ENCODE results near the gene IGFBP6. TPM values are rescaled to one million over a fixed set of nuclear protein-coding genes. Genes with fewer than 3 reads are reported as not detected.

IGFBP6 gene, protein sequence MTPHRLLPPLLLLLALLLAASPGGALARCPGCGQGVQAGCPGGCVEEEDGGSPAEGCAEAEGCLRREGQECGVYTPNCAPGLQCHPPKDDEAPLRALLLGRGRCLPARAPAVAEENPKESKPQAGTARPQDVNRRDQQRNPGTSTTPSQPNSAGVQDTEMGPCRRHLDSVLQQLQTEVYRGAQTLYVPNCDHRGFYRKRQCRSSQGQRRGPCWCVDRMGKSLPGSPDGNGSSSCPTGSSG
- total RNA-seq = 457 and 644 TPM in 2 replicates

GRCh38 chr12:53097564-53098353 lies at the start of gene IGFBP6:
TSS of gene IGFBP6 (plus strand) at chr12:53097667. CDS start at chr12:53097718, 51 bp downstream.

GRCh38 chr12:53049571-53050318 lies 47.7 kb upstream of the IGFBP6 start, which contains the start of gene TNS2:
TSS of gene TNS2 (plus strand) at chr12:53050065. CDS start at chr12:53050186, 121 bp downstream.

DNA sequence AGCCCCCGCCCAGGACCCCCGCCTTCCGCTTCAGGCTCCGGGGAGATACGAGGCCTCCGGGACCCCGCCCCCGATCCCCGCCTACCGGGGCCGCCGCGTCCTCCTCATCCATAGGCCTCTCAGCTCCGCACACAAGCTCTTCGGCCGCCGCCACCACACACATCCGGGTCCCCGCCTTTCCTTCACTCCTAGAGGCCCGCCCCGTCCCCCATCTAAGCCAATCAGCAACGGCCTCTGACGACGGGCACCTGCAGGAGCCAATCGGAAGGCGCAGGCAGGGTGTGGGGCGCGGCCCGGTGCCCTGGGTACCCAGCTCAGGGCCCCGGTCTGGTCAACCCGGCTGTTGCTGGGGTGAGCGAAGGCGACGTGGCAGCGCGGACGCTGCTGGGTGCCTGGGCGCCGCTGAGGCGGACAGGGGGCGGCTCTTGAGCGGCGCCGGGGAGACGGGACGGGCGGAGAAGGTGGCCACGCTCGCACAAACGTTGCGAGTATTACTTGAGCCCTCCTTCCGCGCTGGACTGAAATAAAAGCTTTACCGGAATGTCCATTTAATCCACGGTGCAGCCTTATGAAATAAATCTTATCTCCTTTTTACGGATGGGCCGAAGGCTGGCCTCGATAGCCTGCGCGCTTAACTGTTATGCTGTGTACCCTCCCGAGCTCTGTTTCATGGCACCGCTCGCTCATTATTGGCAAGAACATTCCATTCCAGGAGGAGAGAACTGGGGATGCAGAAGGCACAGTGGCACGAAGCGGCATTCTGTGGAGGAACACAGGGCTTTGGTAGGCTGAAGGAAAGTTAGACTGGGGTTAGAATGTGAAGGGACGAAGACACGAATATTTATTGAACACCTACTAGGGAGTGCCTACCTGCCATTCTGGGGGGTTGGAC lies 18.0 kb upstream of the IGFBP6 start, which contains the start of gene SPRYD3:
Gene SPRYD3 (minus strand): TSS at position 165 of the 892 bp plus-strand sequence. CDS start 57 bp downstream, at position 108.

GRCh38 chr12:53102883-53103807 lies 5.7 kb downstream of the IGFBP6 start, which contains the start of gene SOAT2:
TSS of gene SOAT2 (plus strand) at chr12:53103486. CDS start at chr12:53103578, 92 bp downstream.

Other genes starting within 250 kb of the IGFBP6 start
- gene KRT78, start 248.7 kb upstream of the IGFBP6 start, total RNA-seq = not detected in 2 replicates
- 9.6 and 10.3 TPM in 2 replicates for gene KRT8, start 192.6 kb upstream of the IGFBP6 start, total RNA-seq
- 34.2 and 38.4 TPM in 2 replicates for gene KRT18, start 148.5 kb upstream of the IGFBP6 start, total RNA-seq
- 513 and 617 TPM in 2 replicates for gene EIF4B, start 91.2 kb upstream of the IGFBP6 start, total RNA-seq
- gene TNS2, start 47.6 kb upstream of the IGFBP6 start, total RNA-seq = 92.5 and 97.3 TPM in 2 replicates
- 18.2 and 24.9 TPM in 2 replicates for gene SPRYD3, start 18.3 kb upstream of the IGFBP6 start, total RNA-seq
- gene SOAT2, start 5.8 kb downstream of the IGFBP6 start, total RNA-seq = not detected in 2 replicates
- gene ZNF740, start 83.1 kb downstream of the IGFBP6 start, total RNA-seq = 6.0 and 7.5 TPM in 2 replicates
- 6.8 and 16.6 TPM in 2 replicates for gene CSAD, start 83.3 kb downstream of the IGFBP6 start, total RNA-seq
- gene ITGB7, start 109.6 kb downstream of the IGFBP6 start, total RNA-seq = 0.59 TPM in 1 of 2 replicates, not detected in the other
- gene RARG, start 134.5 kb downstream of the IGFBP6 start, total RNA-seq = 15.8 and 16.4 TPM in 2 replicates
- gene ESPL1, start 170.6 kb downstream of the IGFBP6 start, total RNA-seq = 1.1 and 3.6 TPM in 2 replicates
- gene PFDN5, start 197.9 kb downstream of the IGFBP6 start, total RNA-seq = 553 and 569 TPM in 2 replicates
- 44.5 and 67.0 TPM in 2 replicates for gene MYG1, start 202.0 kb downstream of the IGFBP6 start, total RNA-seq
- 29.9 and 44.4 TPM in 2 replicates for gene AAAS, start 223.9 kb downstream of the IGFBP6 start, total RNA-seq
- not detected in 2 replicates for gene SP7, start 238.7 kb downstream of the IGFBP6 start, total RNA-seq